NB4 (cell line): ENCODE measurements around the gene CALHM2.
A peak's percentile ranks its signal among the peaks of the same experiment; 100 is the strongest.
"Not testable (repeated sequence)": the region's sequence is repeated elsewhere in the genome, so short reads cannot be mapped to it uniquely, and the experiment has no call there.

ENCODE experiments used
- DNase-seq: peaks from one replicate; pipeline ENCODE4 v3.0.0; 2010; ENCODE audit warnings: low read depth
- H3K4me3 ChIP-seq: one replicate; pipeline ENCODE4 v1.5.1; 2011; ENCODE audit warnings: mild to moderate bottlenecking, low read depth, low read length, moderate library complexity
- CTCF ChIP-seq: IDR thresholded peaks from one replicate; pipeline ENCODE4 v1.5.1; 2012; ENCODE audit warnings: low read depth, low read length
- MAX ChIP-seq: IDR thresholded peaks from 2 replicates; pipeline ENCODE4 v1.6.1; 2011; ENCODE audit warnings: low read depth, low read length
- MYC ChIP-seq: IDR thresholded peaks from 2 replicates; pipeline ENCODE4 v1.6.1; 2011; ENCODE audit warnings: low read depth, low read length
- POLR2A ChIP-seq: IDR thresholded peaks from 2 replicates; pipeline ENCODE4 v1.6.1; 2011; ENCODE audit warnings: mild to moderate bottlenecking; ENCODE audit not compliant: insufficient read length; ENCODE audit errors: extremely low read depth

CALHM2 gene

GRCh38 chr10:103490986-103491314, 38.8 kb upstream of the CALHM2 start:
- H3K4me3 ChIP-seq = no peak overlapping the region
- TF ChIP-seq POLR2A (no peak), MAX (no peak), CTCF (no peak), MYC (no peak)
- no peak for DNase-seq

- TF ChIP-seq CTCF (no peak), MAX (no peak), MYC (no peak), POLR2A (no peak)
- H3K4me3 ChIP-seq = no peak overlapping the region
- no peak for DNase-seq
Measured at GRCh38 chr10:103487410-103487708, 35.2 kb upstream of the CALHM2 start.

GRCh38 chr10:103486635-103487409, 34.7 kb upstream of the CALHM2 start:
- DNase-seq, H3K4me3 ChIP-seq: not testable (repeated sequence)

GRCh38 chr10:103481974-103482531, 29.9 kb upstream of the CALHM2 start:
- peak; percentile 47 for TF ChIP-seq MAX
- TF ChIP-seq MYC = no peak
- TF ChIP-seq POLR2A = no peak
- TF ChIP-seq CTCF = peak; percentile 79
- no peak overlapping the region for H3K4me3 ChIP-seq
- DNase-seq = peak; percentile 87

- H3K4me3 ChIP-seq = no peak overlapping the region
- DNase-seq = no peak
- TF ChIP-seq POLR2A (no peak), MYC (no peak), CTCF (no peak), MAX (no peak)
Measured at GRCh38 chr10:103480521-103480920, 28.4 kb upstream of the CALHM2 start.

GRCh38 chr10:103479135-103479534, 27.0 kb upstream of the CALHM2 start, which contains the start of gene CALHM3:
Gene CALHM3 (minus strand): TSS chr10:103479240. CDS start chr10:103479032, 208 bp downstream.
- peak; percentile 65 for DNase-seq
- no peak for TF ChIP-seq MYC
- no peak for TF ChIP-seq CTCF
- no peak for TF ChIP-seq MAX
- no peak for TF ChIP-seq POLR2A
- no peak within 1 kb of the TSS for H3K4me3 ChIP-seq
